Peyer's patch (tissue), 4 donors: ENCODE results near the gene MARCHF10. TPM values are rescaled to one million over a fixed set of nuclear protein-coding genes. Genes with fewer than 3 reads are reported as not detected.

Experiments
- DNase-seq, 3 donors: peaks; one replicate each; pipeline ENCODE4 v3.0.0-alpha.2; 2017 to 2019
- H3K27ac ChIP-seq, 4 donors: fragments of 200-600 bp; sonication (generic); one replicate each; pipeline ENCODE4 v1.5.1; 2016 to 2019
- H3K27me3 ChIP-seq, 2 donors: fragments of 200-600 bp; sonication (generic); one replicate each; pipeline ENCODE4 v1.5.1; 2019
- H3K36me3 ChIP-seq, 3 donors: fragments of 200-600 bp; sonication (generic); one replicate each; pipeline ENCODE4 v1.5.1; 2016 to 2019
- H3K4me1 ChIP-seq, 4 donors: fragments of 200-600 bp; sonication (generic); one replicate each; pipeline ENCODE4 v1.5.1; 2016 to 2019
- H3K4me3 ChIP-seq, 4 donors: fragments of 200-600 bp; sonication (generic); 1 replicate in 3 of 4; 2 replicates in 1 of 4; pipeline ENCODE4 v1.5.1; 2016 to 2019; ENCODE audit warnings: mild to moderate bottlenecking in 1 of 4
- H3K9me3 ChIP-seq, 4 donors: fragments of 200-600 bp; sonication (generic); one replicate each; pipeline ENCODE4 v1.5.1; 2016 to 2019; ENCODE audit warnings: mild to moderate bottlenecking in 1 of 4
- POLR2A ChIP-seq, 2 donors: fragments of 450-650 bp; IDR thresholded peaks; one replicate each; pipeline ENCODE4 v1.5.1; 2017; ENCODE audit warnings: antibody characterized with exemption in 2 of 2, mild to moderate bottlenecking in 2 of 2, moderate library complexity in 2 of 2
- total RNA-seq, 4 donors: library from RNA; depleted of rRNA; stranded (reverse); fragments of >200 nt; gene quantifications; one replicate each; pipeline ENCODE4 v1.1.0, GENCODE V29; 2016
- TF ChIP-seq, protein P1 (sequence below), 6 experiments: fragments of 450-650 bp in 4 of 6; fragments of 200-600 bp in 2 of 6; sonication (generic) in 1 of 6; IDR thresholded peaks; one replicate each; pipeline ENCODE4 v1.5.1; 2017 to 2019; ENCODE audit warnings: antibody characterized with exemption in 6 of 6, mild to moderate bottlenecking in 3 of 6, moderate library complexity in 1 of 6

The MARCHF10 gene
- total RNA-seq, 4 donors from 2014 or later: not detected

GRCh38 chr17:62666061-62666800, 141.9 kb downstream of the MARCHF10 start:
- Histone ChIP-seq H3K4me1 (no peaks in the 10 kb centered on the region), H3K27me3 (no peaks in the 10 kb centered on the region)
- TF ChIP-seq POLR2A (IDR thresholded peaks at IDR 0.05): no peak
- TF ChIP-seq, protein P1, sequence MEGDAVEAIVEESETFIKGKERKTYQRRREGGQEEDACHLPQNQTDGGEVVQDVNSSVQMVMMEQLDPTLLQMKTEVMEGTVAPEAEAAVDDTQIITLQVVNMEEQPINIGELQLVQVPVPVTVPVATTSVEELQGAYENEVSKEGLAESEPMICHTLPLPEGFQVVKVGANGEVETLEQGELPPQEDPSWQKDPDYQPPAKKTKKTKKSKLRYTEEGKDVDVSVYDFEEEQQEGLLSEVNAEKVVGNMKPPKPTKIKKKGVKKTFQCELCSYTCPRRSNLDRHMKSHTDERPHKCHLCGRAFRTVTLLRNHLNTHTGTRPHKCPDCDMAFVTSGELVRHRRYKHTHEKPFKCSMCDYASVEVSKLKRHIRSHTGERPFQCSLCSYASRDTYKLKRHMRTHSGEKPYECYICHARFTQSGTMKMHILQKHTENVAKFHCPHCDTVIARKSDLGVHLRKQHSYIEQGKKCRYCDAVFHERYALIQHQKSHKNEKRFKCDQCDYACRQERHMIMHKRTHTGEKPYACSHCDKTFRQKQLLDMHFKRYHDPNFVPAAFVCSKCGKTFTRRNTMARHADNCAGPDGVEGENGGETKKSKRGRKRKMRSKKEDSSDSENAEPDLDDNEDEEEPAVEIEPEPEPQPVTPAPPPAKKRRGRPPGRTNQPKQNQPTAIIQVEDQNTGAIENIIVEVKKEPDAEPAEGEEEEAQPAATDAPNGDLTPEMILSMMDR (IDR thresholded peaks at IDR 0.05): no peak

DNA sequence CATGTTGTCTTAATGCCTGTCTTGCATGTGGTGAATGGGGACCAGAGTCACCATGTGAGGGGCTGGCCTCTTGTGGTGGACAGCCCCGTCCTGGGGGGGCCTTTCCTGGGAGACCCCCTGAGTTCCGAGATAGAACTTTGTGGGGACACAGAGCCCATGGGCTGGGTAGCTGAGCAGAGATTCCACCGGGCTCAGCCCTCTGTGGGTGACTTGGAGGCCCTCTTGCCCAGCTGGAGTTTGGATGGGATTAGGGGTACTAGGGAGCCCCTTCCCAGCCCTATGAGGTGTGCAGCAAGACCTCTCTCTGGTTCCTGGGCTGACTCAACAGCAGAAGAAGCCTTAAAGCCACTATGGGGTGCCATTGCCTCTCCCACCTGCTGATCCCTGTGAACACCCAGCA, 142.5 kb downstream of the MARCHF10 start:
- no peak overlapping the region for H3K27ac ChIP-seq
- H3K27me3 ChIP-seq: no peaks in the 10 kb centered on the region
- H3K4me1 ChIP-seq: no peaks in the 10 kb centered on the region
- H3K9me3 ChIP-seq: no peaks in the 10 kb centered on the region
- TF ChIP-seq POLR2A (IDR thresholded peaks at IDR 0.05): no peak
- TF ChIP-seq, protein P1 (IDR thresholded peaks at IDR 0.05): no peak
- H3K4me3 ChIP-seq: no peak overlapping the region
- DNase-seq: no peak
- no peaks in the 10 kb centered on the region for H3K36me3 ChIP-seq

More at GRCh38 chr17:62666061-62666800, 141.9 kb downstream of the MARCHF10 start:
- Histone ChIP-seq H3K36me3 (no peaks in the 10 kb centered on the region), H3K9me3 (no peaks in the 10 kb centered on the region), H3K4me3 (no peak overlapping the region), H3K27ac (no peak overlapping the region)
- DNase-seq: no peak

DNA sequence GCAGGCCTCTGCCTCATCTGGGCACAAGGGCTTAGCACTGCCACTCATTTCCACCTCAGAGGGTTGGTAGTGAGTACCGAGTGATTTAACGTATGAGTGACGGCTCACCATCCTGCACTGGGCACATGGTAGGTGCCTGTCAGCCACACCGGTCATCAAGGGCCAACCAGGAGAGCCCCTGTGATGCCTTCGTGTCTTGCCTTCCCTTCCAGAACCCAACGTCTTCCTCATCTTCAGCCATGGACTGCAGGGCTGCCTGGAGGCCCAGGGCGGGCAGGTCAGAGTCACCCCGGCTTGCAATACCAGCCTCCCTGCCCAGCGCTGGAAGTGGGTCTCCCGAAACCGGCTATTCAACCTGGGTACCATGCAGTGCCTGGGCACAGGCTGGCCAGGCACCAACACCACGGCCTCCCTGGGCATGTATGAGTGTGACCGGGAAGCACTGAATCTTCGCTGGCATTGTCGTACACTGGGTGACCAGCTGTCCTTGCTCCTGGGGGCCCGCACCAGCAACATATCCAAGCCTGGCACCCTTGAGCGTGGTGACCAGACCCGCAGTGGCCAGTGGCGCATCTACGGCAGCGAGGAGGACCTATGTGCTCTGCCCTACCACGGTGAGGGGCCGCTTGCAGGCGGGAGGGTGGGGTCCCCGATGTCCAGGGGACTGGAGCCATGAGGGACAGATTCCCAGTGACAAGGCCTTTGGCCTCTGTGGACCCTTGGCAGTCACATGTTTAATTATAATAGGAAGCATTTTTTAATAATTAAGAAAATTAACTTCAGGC, 143.6 kb downstream of the MARCHF10 start:
- H3K4me1 ChIP-seq: no peaks in the 10 kb centered on the region
- DNase-seq: no peak
- no peaks in the 10 kb centered on the region for H3K9me3 ChIP-seq
- no peak overlapping the region for H3K4me3 ChIP-seq
- TF ChIP-seq, protein P1 (IDR thresholded peaks at IDR 0.05): no peak
- no peak for TF ChIP-seq POLR2A (IDR thresholded peaks at IDR 0.05)
- H3K27ac ChIP-seq: no peak overlapping the region
- H3K36me3 ChIP-seq: no peaks in the 10 kb centered on the region
- H3K27me3 ChIP-seq: no peaks in the 10 kb centered on the region

- TF ChIP-seq, protein P1 (IDR thresholded peaks at IDR 0.05): no peak
- TF ChIP-seq POLR2A (IDR thresholded peaks at IDR 0.05): no peak
- Histone ChIP-seq H3K4me1 (no peaks in the 10 kb centered on the region), H3K9me3 (no peaks in the 10 kb centered on the region), H3K4me3 (no peak overlapping the region), H3K27ac (no peak overlapping the region), H3K36me3 (no peaks in the 10 kb centered on the region), H3K27me3 (no peaks in the 10 kb centered on the region)
- no peak for DNase-seq
These were observed 144.8 kb downstream of the MARCHF10 start for GRCh38 chr17:62663304-62663703.

DNA sequence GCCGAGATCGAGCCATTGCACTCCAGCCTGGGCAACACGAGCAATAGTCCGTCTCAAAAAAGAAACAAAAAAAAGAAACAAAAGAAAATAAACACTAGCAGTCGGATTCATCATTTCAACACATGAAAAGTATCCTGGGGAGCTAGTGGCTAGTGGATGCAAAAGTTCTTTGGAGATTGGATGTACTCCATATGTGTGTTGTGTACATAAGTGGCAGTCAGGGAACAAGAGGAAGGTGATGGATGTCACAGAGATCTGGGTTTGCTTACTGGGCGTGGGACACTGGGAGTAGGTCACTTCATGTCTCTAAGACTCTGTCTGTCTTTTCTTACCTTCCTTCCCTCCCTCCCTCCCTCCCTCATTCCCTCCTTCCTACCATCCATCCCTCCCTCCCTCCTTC, 145.3 kb downstream of the MARCHF10 start:
- TF ChIP-seq, protein P1 (IDR thresholded peaks at IDR 0.05): no peak
- TF ChIP-seq POLR2A (IDR thresholded peaks at IDR 0.05): no peak
- Histone ChIP-seq H3K27ac (no peak overlapping the region), H3K4me1 (no peaks in the 10 kb centered on the region), H3K4me3 (no peak overlapping the region), H3K27me3 (no peaks in the 10 kb centered on the region), H3K9me3 (no peaks in the 10 kb centered on the region), H3K36me3 (no peaks in the 10 kb centered on the region)
- no peak for DNase-seq
